SJCRH30 (cell line): ENCODE measurements around the gene STIMATE. TPM values are rescaled to one million over a fixed set of nuclear protein-coding genes. Genes with fewer than 3 reads are reported as not detected.
A peak's percentile ranks its signal among the peaks of the same experiment; 100 is the strongest.

Experiments used
- DNase-seq, 2 experiments: peaks; one replicate each; pipeline ENCODE4 v3.0.0-alpha.2; 2015 to 2020
- H3K27ac ChIP-seq: fragments of 250-450 bp; sonication (Bioruptor Pico); 2 replicates; pipeline ENCODE4 v1.5.1; 2020; ENCODE audit warnings: mild to moderate bottlenecking, moderate library complexity
- H3K27me3 ChIP-seq: fragments of 250-450 bp; sonication (Bioruptor Pico); 2 replicates; pipeline ENCODE4 v1.5.1; 2020; ENCODE audit warnings: mild to moderate bottlenecking, moderate library complexity
- H3K36me3 ChIP-seq: fragments of 250-450 bp; sonication (Bioruptor Pico); 2 replicates; pipeline ENCODE4 v1.5.1; 2020; ENCODE audit warnings: mild to moderate bottlenecking, moderate library complexity
- H3K4me1 ChIP-seq: fragments of 250-450 bp; sonication (Bioruptor Pico); 2 replicates; pipeline ENCODE4 v1.5.1; 2020; ENCODE audit warnings: mild to moderate bottlenecking, moderate library complexity
- H3K4me3 ChIP-seq: fragments of 250-450 bp; sonication (Bioruptor Pico); 2 replicates; pipeline ENCODE4 v1.5.1; 2020; ENCODE audit warnings: mild to moderate bottlenecking, moderate library complexity
- H3K9me3 ChIP-seq: fragments of 250-450 bp; sonication (Bioruptor Pico); replicated peaks from 2 replicates; pipeline ENCODE4 v1.5.1; 2020; ENCODE audit warnings: mild to moderate bottlenecking, moderate library complexity
- total RNA-seq: library from RNA; depleted of rRNA; stranded (reverse); fragments of >200 nt; shearing (Covaris generic); gene quantifications from 2 replicates; pipeline ENCODE4 v1.2.3, GENCODE V29; 2014; rRNA removed

The STIMATE gene
- total RNA-seq = 12.1 and 14.7 TPM in 2 replicates

- Histone ChIP-seq H3K4me3 (peak within 1 kb of the TSS; percentile 70), H3K27me3 (no peaks in the 10 kb centered on the region), H3K36me3 (no peaks in the 10 kb centered on the region), H3K27ac (no peak within 1 kb of the TSS), H3K9me3 (no peaks in the 10 kb centered on the region), H3K4me1 (no peaks in the 10 kb centered on the region)
- peak; percentile 82 for DNase-seq
Measured at GRCh38 chr3:52897130-52898122, at the start of gene STIMATE. TSS of gene STIMATE (minus strand) at chr3:52897548. CDS start at chr3:52897450, 98 bp downstream.

DNA sequence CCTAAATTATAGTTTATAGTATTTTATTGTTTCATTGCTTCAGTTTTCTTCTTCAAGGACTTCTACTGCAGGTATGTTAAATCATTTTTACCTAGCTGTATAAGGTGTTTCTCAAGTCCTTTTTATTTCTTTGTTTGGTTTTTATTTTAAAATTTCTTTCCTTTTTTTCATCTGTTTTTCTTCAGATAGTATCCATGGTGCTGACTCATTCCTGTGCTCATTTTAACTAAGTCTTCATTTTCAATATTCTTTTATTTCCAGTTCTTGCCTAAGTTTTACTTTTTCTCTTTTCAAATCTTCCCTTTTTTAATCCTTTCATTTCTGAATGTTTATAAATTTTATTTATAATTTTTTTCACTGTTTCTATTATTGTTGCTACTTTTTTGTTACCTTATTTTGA is 42.3 kb upstream of the STIMATE start:
- H3K4me3 ChIP-seq = no peak overlapping the region
- H3K27me3 ChIP-seq = no peaks in the 10 kb centered on the region
- DNase-seq = no peak
- H3K27ac ChIP-seq = no peak overlapping the region
- H3K36me3 ChIP-seq = peaks cover 3% of the 10 kb centered on the region
- no peaks in the 10 kb centered on the region for H3K4me1 ChIP-seq
- H3K9me3 ChIP-seq = no peaks in the 10 kb centered on the region

GRCh38 chr3:52934630-52935530 is 37.5 kb upstream of the STIMATE start:
- Histone ChIP-seq H3K4me3 (no peak overlapping the region), H3K9me3 (no peaks in the 10 kb centered on the region), H3K36me3 (no peaks in the 10 kb centered on the region), H3K27me3 (no peaks in the 10 kb centered on the region), H3K27ac (no peak overlapping the region), H3K4me1 (no peaks in the 10 kb centered on the region)
- peak; percentile 24 to 47 for DNase-seq

GRCh38 chr3:52931889-52932288 is 34.5 kb upstream of the STIMATE start:
- no peaks in the 10 kb centered on the region for H3K4me1 ChIP-seq
- DNase-seq = no peak
- no peaks in the 10 kb centered on the region for H3K36me3 ChIP-seq
- no peak overlapping the region for H3K27ac ChIP-seq
- no peak overlapping the region for H3K4me3 ChIP-seq
- no peaks in the 10 kb centered on the region for H3K9me3 ChIP-seq
- H3K27me3 ChIP-seq = no peaks in the 10 kb centered on the region

DNA sequence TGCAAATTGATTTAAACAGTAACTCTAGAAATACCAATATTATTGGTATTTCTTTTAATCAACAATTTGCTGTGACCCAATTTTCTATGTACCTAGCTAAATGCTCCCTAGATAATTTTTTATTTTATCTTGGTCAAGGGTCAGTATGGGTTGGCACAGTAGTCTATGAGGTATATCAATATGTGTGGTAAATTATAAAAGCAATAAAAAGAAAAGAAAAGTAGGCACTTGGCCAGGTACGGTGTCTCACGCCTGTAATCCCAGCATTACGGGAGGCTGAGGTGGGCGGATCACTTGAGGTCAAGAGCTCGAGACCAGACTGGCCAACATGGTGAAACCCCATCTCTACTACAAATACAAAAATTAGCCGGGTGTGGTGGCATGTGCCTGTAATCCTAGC is 34.0 kb upstream of the STIMATE start:
- Histone ChIP-seq H3K36me3 (peaks cover under 1% of the 10 kb centered on the region; the same call in 1 of the 2 replicates), H3K9me3 (no peaks in the 10 kb centered on the region), H3K4me3 (no peak overlapping the region), H3K27me3 (no peaks in the 10 kb centered on the region), H3K27ac (no peak overlapping the region), H3K4me1 (no peaks in the 10 kb centered on the region)
- no peak for DNase-seq

- DNase-seq = no peak
- Histone ChIP-seq H3K36me3 (peaks cover 2% of the 10 kb centered on the region; the same call in 1 of the 2 replicates), H3K27me3 (no peaks in the 10 kb centered on the region), H3K4me1 (no peaks in the 10 kb centered on the region), H3K27ac (no peak overlapping the region), H3K9me3 (no peaks in the 10 kb centered on the region), H3K4me3 (no peak overlapping the region)
Measured at GRCh38 chr3:52930748-52931147, 33.4 kb upstream of the STIMATE start.

DNA sequence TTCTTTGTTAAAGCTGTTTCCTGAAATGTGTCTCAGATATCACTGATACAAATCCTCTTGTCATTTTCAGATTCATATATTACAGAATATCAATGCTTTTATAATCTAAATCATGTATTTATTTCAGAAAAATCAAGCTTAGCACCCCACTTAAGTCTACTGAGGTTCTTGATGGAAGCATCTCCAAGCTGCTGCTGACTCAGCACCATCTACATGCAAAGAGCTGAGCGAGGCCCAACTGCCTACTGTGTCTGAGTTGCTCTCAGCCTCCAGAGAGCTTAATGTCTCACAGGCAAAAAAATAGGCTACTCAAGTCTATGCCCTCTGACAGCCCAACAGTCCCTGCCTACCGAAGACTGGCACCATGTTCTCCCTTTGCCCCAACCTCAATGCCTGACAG is 29.2 kb upstream of the STIMATE start:
- Histone ChIP-seq H3K4me1 (no peaks in the 10 kb centered on the region), H3K36me3 (peaks cover 2% of the 10 kb centered on the region; the same call in 1 of the 2 replicates), H3K9me3 (no peaks in the 10 kb centered on the region), H3K4me3 (no peak overlapping the region), H3K27ac (no peak overlapping the region), H3K27me3 (no peaks in the 10 kb centered on the region)
- DNase-seq = no peak

GRCh38 chr3:52925405-52926313 is 28.3 kb upstream of the STIMATE start:
- H3K4me3 ChIP-seq = no peak overlapping the region
- H3K27me3 ChIP-seq = no peaks in the 10 kb centered on the region
- H3K9me3 ChIP-seq = no peaks in the 10 kb centered on the region
- H3K36me3 ChIP-seq = peaks cover 2% of the 10 kb centered on the region; the same call in 1 of the 2 replicates
- no peak for DNase-seq
- no peaks in the 10 kb centered on the region for H3K4me1 ChIP-seq
- H3K27ac ChIP-seq = no peak overlapping the region

GRCh38 chr3:52923963-52924362 is 26.6 kb upstream of the STIMATE start:
- DNase-seq = no peak
- H3K4me1 ChIP-seq = no peaks in the 10 kb centered on the region
- H3K27ac ChIP-seq = no peak overlapping the region
- no peaks in the 10 kb centered on the region for H3K9me3 ChIP-seq
- peaks cover 2% of the 10 kb centered on the region; the same call in 1 of the 2 replicates for H3K36me3 ChIP-seq
- no peak overlapping the region for H3K4me3 ChIP-seq
- no peaks in the 10 kb centered on the region for H3K27me3 ChIP-seq

- H3K4me1 ChIP-seq = no peaks in the 10 kb centered on the region
- no peak overlapping the region for H3K4me3 ChIP-seq
- no peak overlapping the region for H3K27ac ChIP-seq
- H3K9me3 ChIP-seq = no peaks in the 10 kb centered on the region
- H3K27me3 ChIP-seq = no peaks in the 10 kb centered on the region
- DNase-seq = no peak
- no peaks in the 10 kb centered on the region for H3K36me3 ChIP-seq
Measured at GRCh38 chr3:52920841-52921240, 23.5 kb upstream of the STIMATE start.

DNA sequence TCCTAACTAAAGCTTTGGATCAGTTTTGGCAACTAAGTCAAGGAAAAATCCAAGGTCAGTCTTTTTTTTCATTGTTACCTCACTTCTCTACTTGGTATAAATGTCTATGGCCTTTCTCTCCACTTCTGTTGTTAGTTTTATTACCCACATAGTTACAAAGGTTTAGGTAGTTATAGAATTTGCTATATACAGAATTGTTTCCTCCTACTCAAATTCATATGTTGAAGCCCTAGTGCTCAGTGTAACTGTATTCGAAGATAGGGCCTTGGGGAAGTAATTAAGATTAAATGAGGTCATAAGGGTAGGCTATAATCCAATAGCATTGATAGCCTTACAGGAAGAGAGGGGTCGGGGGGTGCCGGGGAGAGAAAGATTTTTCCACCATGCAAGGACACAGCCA is 19.7 kb upstream of the STIMATE start:
- no peak for DNase-seq
- 0 out of 2 replicates have a peak, but pooled peaks cover 3% of the 10 kb centered on the region for H3K36me3 ChIP-seq
- H3K9me3 ChIP-seq = no peaks in the 10 kb centered on the region
- no peaks in the 10 kb centered on the region for H3K27me3 ChIP-seq
- no peaks in the 10 kb centered on the region for H3K4me1 ChIP-seq
- no peak overlapping the region for H3K27ac ChIP-seq
- H3K4me3 ChIP-seq = no peak overlapping the region

DNA sequence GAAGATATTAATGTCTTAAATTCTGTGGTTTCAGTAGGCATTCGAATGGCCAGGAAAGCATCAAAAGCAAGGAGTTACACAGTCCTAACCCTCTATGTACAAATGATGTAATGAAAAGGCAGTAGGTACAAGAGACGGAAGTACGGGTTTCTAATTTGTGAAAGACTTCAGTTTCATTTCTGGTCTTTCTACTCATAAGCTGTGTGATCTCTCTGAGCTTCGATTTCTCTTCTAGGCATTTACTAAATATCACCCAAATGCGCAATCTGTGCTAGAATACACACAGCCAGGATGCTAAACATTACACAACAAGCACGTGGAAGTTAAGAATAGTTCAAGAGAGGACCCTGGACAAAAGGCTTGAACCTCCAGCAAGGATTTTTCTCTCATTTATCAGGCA is 17.9 kb upstream of the STIMATE start:
- no peak overlapping the region for H3K4me3 ChIP-seq
- no peaks in the 10 kb centered on the region for H3K9me3 ChIP-seq
- H3K36me3 ChIP-seq = 0 out of 2 replicates have a peak, but pooled peaks cover 4% of the 10 kb centered on the region
- no peaks in the 10 kb centered on the region for H3K27me3 ChIP-seq
- H3K4me1 ChIP-seq = no peaks in the 10 kb centered on the region
- no peak for DNase-seq
- H3K27ac ChIP-seq = no peak overlapping the region

GRCh38 chr3:52912885-52913731 is 15.8 kb upstream of the STIMATE start:
- no peaks in the 10 kb centered on the region for H3K27me3 ChIP-seq
- H3K27ac ChIP-seq = no peak overlapping the region
- no peak overlapping the region for H3K4me3 ChIP-seq
- H3K36me3 ChIP-seq = 0 out of 2 replicates have a peak, but pooled peaks cover 4% of the 10 kb centered on the region
- no peak for DNase-seq
- no peaks in the 10 kb centered on the region for H3K9me3 ChIP-seq
- no peaks in the 10 kb centered on the region for H3K4me1 ChIP-seq
